Endothelial cell of umbilical vein (primary cell): Measurements from ENCODE around the gene RAD51B. TPM values are rescaled to one million over a fixed set of nuclear protein-coding genes. Genes with fewer than 3 reads are reported as not detected.
A peak's percentile ranks its signal among the peaks of the same experiment; 100 is the strongest.

Experiments
- BruUV-seq: library from RNA; stranded (reverse); fragments of 400-500 nt; replicated peaks from 2 replicates; lab custom pipeline; 2021; lab: Mats Ljungman, UMichigan
- CTCF ChIA-PET: fragments of 300-600, 350-600 bp; sonication (Branson Sonifier 250); formaldehyde crosslinking; loops from one replicate; lab custom pipeline; 2021; ENCODE audit warnings: antibody characterized with exemption, inconsistent platforms; lab: Charles Lee
- POLR2A ChIA-PET: fragments of 300-600, 350-600 bp; sonication (Branson Sonifier 250); formaldehyde crosslinking; loops from one replicate; lab custom pipeline; 2021; ENCODE audit warnings: antibody characterized with exemption, inconsistent platforms; lab: Charles Lee
- DNase-seq: peaks from one replicate; pipeline ENCODE4 v3.0.0-alpha.2; 2011; ENCODE audit warnings: low read depth, low spot score
- FAIRE-seq: peaks from 2 replicates; lab custom pipeline; 2011; peaks lifted over from hg19 to GRCh38; lab: Jason Lieb, UNC
- H2AFZ ChIP-seq: 2 replicates; pipeline ENCODE4 v1.6.0; 2012; ENCODE audit warnings: low read depth, low read length, control low read depth, inconsistent platforms
- H3K27ac ChIP-seq: 2 replicates; pipeline ENCODE4 v1.5.1; 2011; ENCODE audit warnings: low read depth, mild to moderate bottlenecking, control low read depth, low read length, moderate library complexity; ENCODE audit not compliant: insufficient read depth
- H3K27me3 ChIP-seq, 2 experiments: 2 replicates each; pipeline versions ENCODE4 v1.6.0 to v1.6.1; 2011; ENCODE audit warnings: low read length in 2 of 2, mixed read lengths in 1 of 2; ENCODE audit not compliant: control insufficient read depth in 2 of 2, insufficient read depth in 2 of 2
- H3K36me3 ChIP-seq, 2 experiments: 2 replicates in 1 of 2; 3 replicates in 1 of 2; pipeline ENCODE4 v1.5.1; 2011; ENCODE audit warnings: low read length in 2 of 2, mild to moderate bottlenecking in 1 of 2, moderate library complexity in 1 of 2; ENCODE audit not compliant: control insufficient read depth in 2 of 2, insufficient read depth in 2 of 2; ENCODE audit errors: extremely low read depth in 1 of 2
- H3K4me1 ChIP-seq: 3 replicates; pipeline ENCODE4 v1.5.1; 2011; ENCODE audit warnings: mild to moderate bottlenecking, low read length; ENCODE audit not compliant: control insufficient read depth, insufficient read depth; ENCODE audit errors: extremely low read depth
- H3K4me2 ChIP-seq: 2 replicates; pipeline ENCODE4 v1.6.1; 2011; ENCODE audit warnings: low read length, control low read depth, mixed read lengths; ENCODE audit not compliant: insufficient read depth
- H3K4me3 ChIP-seq, 3 experiments: fragments of 200-600 bp in 1 of 3; sonication (generic), shearing (Covaris generic) in 1 of 3; replicated peaks in 1 of 3; 2 replicates each; pipeline ENCODE4 v1.5.1; 2011 to 2016; ENCODE audit warnings: control low read depth in 3 of 3, low read length in 3 of 3, mild to moderate bottlenecking in 2 of 3, inconsistent platforms in 1 of 3, low read depth in 1 of 3, moderate library complexity in 1 of 3; ENCODE audit not compliant: insufficient read depth in 1 of 3
- H3K79me2 ChIP-seq: 2 replicates; pipeline ENCODE4 v1.6.0; 2012; ENCODE audit warnings: low read length, inconsistent platforms; ENCODE audit not compliant: control insufficient read depth, insufficient read depth
- H3K9ac ChIP-seq: replicated peaks from 2 replicates; pipeline ENCODE3; 2011; ENCODE audit warnings: low read length, control low read depth; ENCODE audit not compliant: insufficient read depth; ENCODE audit errors: extremely low read depth
- H3K9me1 ChIP-seq: replicated peaks from 3 replicates; pipeline ENCODE4 v1.6.0; 2011; ENCODE audit warnings: mild to moderate bottlenecking, low read length; ENCODE audit not compliant: control insufficient read depth, insufficient read depth; ENCODE audit errors: extremely low read depth
- H3K9me3 ChIP-seq: replicated peaks from 2 replicates; pipeline ENCODE4 v1.5.1; 2012; ENCODE audit warnings: low read length, inconsistent platforms; ENCODE audit not compliant: control insufficient read depth, insufficient read depth
- H4K20me1 ChIP-seq: replicated peaks from 2 replicates; pipeline ENCODE3; 2011; ENCODE audit warnings: mild to moderate bottlenecking, low read length; ENCODE audit not compliant: control insufficient read depth, insufficient read depth; ENCODE audit errors: extremely low read depth
- CTCF ChIP-seq, 2 donors: IDR thresholded peaks; 1 replicate in 1 of 2; 2 replicates in 1 of 2; pipeline ENCODE4 v1.5.1; 2011; ENCODE audit warnings: low read length in 2 of 2, mild to moderate bottlenecking in 2 of 2, moderate library complexity in 2 of 2, control low read depth in 1 of 2, inconsistent platforms in 1 of 2, low read depth in 1 of 2; ENCODE audit not compliant: insufficient read depth in 1 of 2; ENCODE audit errors: extremely low read depth in 1 of 2
- EZH2 ChIP-seq: IDR thresholded peaks from 2 replicates; pipeline ENCODE4 v1.6.1; 2012; ENCODE audit warnings: borderline replicate concordance, low read depth, mild to moderate bottlenecking, moderate library complexity, low read length, inconsistent platforms; ENCODE audit not compliant: severe bottlenecking
- FOS ChIP-seq: IDR thresholded peaks from 2 replicates; pipeline ENCODE4 v1.6.1; 2011; ENCODE audit warnings: mild to moderate bottlenecking, low read length, moderate library complexity, borderline replicate concordance; ENCODE audit not compliant: insufficient read depth
- GATA2 ChIP-seq: IDR thresholded peaks from 2 replicates; pipeline ENCODE4 v1.7.0; 2011; ENCODE audit warnings: low read depth, mild to moderate bottlenecking, moderate library complexity, mixed read lengths, low read length; ENCODE audit not compliant: insufficient read length, insufficient read depth
- JUN ChIP-seq: IDR thresholded peaks from 2 replicates; pipeline ENCODE4 v1.6.1; 2011; ENCODE audit warnings: borderline replicate concordance, low read depth; ENCODE audit not compliant: insufficient read length, insufficient read depth
- MYC ChIP-seq: IDR thresholded peaks from one replicate; pipeline ENCODE4 v1.6.1; 2011; ENCODE audit warnings: mild to moderate bottlenecking, low read depth, low read length
- POLR2A ChIP-seq: IDR thresholded peaks from 2 replicates; pipeline ENCODE4 v1.6.1; 2012; ENCODE audit warnings: low read depth, mild to moderate bottlenecking, control low read depth, low read length
- POLR2AphosphoS5 ChIP-seq: IDR thresholded peaks from 2 replicates; pipeline ENCODE4 v1.6.1; 2012; ENCODE audit warnings: low read depth, mild to moderate bottlenecking, control low read depth, low read length, moderate library complexity; ENCODE audit not compliant: insufficient read depth
- dilution Hi-C: fragments of 300-500 bp; cut with MboI; formaldehyde crosslinking; loops from one replicate; pipeline ENCODE4 v1.15.0; 2019; ENCODE audit warnings: low sequenced_read_pairs; ENCODE audit not compliant: extremely low pct_ligation_motif_present
- intact Hi-C: fragments of 100-400 bp; cut with micrococcal nuclease; formaldehyde crosslinking; loops from one replicate; pipeline ENCODE4 v1.10.0; 2022
- polyA plus RNA-seq, 4 experiments: library from polyadenylated mRNA; depleted of rRNA in 3 of 4; stranded (reverse) in 3 of 4; unstranded in 1 of 4; fragments of >200 nt; gene quantifications; 2 replicates each; pipeline versions ENCODE4 v1.2.1 to v1.2.3, GENCODE V29; 2011 to 2012; ENCODE audit warnings: missing spikeins in 1 of 4
- total RNA-seq: library from RNA; stranded (reverse); gene quantifications from 2 replicates; pipeline ENCODE4 v1.2.3, GENCODE V29; 2021
- TF ChIP-seq, protein P1 (sequence below): IDR thresholded peaks from 2 replicates; pipeline ENCODE4 v1.6.1; 2011; ENCODE audit not compliant: insufficient read depth, insufficient read length

The RAD51B gene
- total and polyA plus RNA-seq, 2 donors (not counting 3 experiments of a cell fraction or from before 2014, with no cell fraction given) = 3.9 to 19.0 TPM

DNA sequence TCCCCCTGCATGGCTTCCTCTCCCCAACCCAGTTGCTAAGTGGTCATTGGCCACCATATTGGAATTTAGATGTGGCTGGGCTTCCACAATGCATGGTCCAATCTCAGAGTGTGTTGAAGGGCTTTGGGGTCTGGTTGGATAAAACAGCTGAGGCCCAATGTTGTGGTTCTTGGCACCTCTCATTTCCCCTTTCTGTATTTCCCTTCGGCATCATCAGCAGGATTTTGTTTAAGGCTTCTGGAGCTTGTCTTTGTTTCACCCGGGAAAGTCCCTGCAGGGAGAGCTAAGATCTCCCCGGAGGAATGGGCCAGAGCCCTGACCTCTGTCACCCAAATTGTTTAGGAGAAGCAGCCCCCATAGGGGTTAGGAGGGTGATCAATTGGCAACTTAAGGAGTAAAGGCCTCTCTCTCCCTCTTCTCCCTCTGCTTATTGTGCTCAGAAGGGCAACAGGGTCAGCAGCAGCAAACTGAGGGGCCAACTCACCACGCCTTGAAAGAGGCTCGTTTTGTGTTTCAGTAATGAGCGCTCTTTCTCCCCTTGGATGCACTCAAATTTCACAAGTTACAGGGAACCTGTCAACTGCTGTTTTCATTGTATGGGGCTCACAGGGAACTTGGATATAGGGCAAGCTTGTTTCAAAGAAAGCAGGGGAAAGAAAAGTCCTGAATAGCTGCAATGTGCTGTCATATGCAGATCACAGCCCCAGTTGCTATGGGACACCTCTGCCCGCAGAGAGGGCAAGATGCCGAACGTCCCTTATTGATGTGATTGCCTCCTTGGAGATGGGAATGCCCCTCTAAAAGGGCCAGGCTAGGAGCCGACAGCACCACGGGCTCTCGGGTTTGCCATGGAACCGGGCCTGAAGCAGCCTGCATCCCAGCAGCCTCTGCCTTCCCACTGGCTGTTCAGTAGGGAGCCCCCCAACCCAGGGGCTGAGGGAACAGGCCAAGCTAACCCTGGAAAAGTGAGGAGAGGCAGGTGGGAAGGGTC, 749.6 kb downstream of the RAD51B start:
- Histone ChIP-seq H2AFZ (peak overlapping the region; percentile 83), H3K36me3 (no peaks in the 10 kb centered on the region), H3K4me2 (no peak overlapping the region), H3K4me3 (no peak overlapping the region), H3K9ac (peak overlapping the region; percentile 36), H3K9me3 (no peaks in the 10 kb centered on the region), H3K27ac (peak overlapping the region; percentile 83), H3K79me2 (no peaks in the 10 kb centered on the region), H3K9me1 (no peaks in the 10 kb centered on the region), H3K4me1 (peaks cover 32% of the 10 kb centered on the region), H3K27me3 (no peaks in the 10 kb centered on the region), H4K20me1 (no peaks in the 10 kb centered on the region)
- CTCF ChIA-PET = interaction anchor here (1.0 to 1.6 kb wide), 4 partner anchors 15 to 635 kb away, joined by 3 to 4 read pairs (median 4); no protein-coding TSS in a partner anchor
- peak; percentile 28 for FAIRE-seq
- POLR2A ChIA-PET = interaction anchor here (0.6 to 2.0 kb wide), 3 partner anchors 16 to 224 kb away, joined by 3 to 7 read pairs (median 4); partner anchors contain the start of gene ZFP36L1
- DNase-seq = peak; percentile 58
- BruUV-seq = no TSS peak
- intact Hi-C loops = no loop called here
- dilution Hi-C loops = no loop called here
- TF ChIP-seq POLR2AphosphoS5 = no peak
- TF ChIP-seq POLR2A = no peak
- TF ChIP-seq CTCF (IDR thresholded peaks at IDR 0.05; ENCODE audit: extremely low read depth in 1 of 2, insufficient read depth in 1 of 2, low read depth in 1 of 2, low read length in 2 of 2) = no peak
- TF ChIP-seq GATA2 = no peak
- no peak for TF ChIP-seq MYC
- TF ChIP-seq, protein P1, sequence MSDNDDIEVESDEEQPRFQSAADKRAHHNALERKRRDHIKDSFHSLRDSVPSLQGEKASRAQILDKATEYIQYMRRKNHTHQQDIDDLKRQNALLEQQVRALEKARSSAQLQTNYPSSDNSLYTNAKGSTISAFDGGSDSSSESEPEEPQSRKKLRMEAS = no peak
- TF ChIP-seq EZH2 = no peak
- no peak for TF ChIP-seq JUN
- TF ChIP-seq FOS = no peak
